Fibroblast of gingiva (primary cell): Measurements from ENCODE around the gene SRMS.

ENCODE experiments used
- DNase-seq: peaks from one replicate; pipeline ENCODE4 v3.0.0-alpha.2; 2011; ENCODE audit warnings: low read depth

Gene SRMS, protein sequence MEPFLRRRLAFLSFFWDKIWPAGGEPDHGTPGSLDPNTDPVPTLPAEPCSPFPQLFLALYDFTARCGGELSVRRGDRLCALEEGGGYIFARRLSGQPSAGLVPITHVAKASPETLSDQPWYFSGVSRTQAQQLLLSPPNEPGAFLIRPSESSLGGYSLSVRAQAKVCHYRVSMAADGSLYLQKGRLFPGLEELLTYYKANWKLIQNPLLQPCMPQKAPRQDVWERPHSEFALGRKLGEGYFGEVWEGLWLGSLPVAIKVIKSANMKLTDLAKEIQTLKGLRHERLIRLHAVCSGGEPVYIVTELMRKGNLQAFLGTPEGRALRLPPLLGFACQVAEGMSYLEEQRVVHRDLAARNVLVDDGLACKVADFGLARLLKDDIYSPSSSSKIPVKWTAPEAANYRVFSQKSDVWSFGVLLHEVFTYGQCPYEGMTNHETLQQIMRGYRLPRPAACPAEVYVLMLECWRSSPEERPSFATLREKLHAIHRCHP

DNA sequence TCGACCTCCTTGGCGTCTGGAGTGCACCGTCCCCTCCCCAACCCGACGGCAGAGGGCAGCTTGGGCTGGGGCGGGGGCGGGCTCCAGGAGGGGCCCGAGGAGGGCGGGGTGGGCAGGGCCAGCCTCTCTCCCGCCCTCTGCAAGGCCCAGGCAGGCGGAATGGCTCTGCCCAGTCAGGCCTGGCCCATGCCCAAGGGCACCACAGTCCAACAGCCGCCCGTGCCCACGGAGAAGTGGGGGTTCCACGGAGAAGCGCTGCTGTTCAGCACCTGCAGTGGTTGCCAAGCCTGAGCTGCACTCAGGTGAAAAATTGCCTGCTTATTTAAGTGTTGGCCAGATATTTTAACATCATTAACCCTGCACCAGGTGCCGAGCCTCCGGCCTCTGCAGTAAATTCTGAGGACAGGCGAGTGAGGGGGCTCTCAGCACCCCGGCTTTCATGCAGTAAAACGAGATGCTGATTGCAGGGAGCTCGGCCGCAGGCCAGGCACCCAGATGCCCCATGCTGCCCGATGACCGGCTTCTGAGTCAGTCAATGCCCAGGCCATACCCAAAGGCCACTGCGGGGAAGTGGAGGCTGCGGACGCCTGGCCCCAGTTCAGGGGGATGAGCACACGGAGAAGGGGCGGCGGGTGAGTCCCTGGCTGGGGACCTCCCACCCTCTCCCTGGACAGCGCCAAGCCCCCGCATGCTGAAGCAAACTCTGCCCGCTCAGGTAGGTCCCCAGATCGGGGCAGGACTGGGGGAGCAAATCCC, at the start of gene SRMS:
SRMS (minus strand) TSS at position 25 of the 756 bp plus-strand sequence. CDS start 286 bp downstream, outside the sequence.
- no peak for DNase-seq

DNA sequence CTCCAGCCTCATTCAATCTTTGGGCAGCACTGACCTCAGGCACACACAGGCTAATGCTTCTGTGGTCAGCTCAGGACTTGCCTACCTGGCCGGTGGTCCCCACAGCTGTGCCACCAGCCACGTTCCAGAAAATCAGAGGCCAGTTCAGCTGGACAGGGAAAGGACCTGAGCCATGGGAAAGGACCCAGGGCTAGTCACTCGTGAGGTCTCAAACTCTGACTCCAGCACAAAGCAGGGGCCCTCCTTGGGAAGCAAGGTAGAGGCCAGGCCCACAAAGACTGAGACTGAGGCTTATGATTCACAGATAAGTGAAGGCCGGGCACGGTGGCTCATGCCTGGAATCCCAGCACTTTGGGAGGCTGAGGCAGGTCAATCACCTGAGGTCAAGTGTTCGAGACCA, 48.9 kb upstream of the SRMS start:
- DNase-seq, result no peak

DNA sequence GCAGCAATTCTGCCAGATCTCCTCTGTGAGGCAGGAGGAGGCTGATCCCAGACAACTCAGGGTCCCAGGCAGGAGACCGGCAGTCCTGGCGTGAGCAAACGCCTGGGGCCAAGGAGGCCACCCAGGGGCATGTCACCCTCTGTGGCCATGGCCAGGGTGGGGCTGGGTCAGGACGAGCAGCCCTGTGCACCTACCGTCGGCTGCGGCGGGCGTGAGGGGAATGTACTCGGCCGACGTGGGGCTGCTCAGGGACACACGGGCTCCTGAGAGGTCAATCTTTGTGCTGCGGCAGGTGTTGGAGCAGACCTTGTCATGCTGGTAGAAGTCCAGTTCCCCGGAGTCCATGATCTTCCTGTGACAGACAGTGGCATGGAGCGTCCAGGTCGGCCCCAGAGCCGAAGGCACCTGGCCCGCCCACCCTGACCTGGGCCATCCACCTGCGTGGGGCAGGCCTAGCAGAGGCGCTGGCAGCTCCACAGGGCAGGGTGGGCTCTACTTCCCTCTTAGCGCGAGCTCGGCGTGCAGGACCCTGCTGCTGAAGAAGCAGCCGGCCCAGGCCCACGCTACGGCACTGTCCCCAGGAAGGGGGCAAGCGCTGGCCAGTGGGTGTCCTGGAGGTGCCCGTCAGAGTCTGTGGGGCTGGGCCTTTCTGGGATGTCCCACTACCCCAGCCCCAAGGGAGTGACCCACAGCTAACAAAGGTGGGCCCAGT, 48.0 kb upstream of the SRMS start:
- no peak for DNase-seq

DNA sequence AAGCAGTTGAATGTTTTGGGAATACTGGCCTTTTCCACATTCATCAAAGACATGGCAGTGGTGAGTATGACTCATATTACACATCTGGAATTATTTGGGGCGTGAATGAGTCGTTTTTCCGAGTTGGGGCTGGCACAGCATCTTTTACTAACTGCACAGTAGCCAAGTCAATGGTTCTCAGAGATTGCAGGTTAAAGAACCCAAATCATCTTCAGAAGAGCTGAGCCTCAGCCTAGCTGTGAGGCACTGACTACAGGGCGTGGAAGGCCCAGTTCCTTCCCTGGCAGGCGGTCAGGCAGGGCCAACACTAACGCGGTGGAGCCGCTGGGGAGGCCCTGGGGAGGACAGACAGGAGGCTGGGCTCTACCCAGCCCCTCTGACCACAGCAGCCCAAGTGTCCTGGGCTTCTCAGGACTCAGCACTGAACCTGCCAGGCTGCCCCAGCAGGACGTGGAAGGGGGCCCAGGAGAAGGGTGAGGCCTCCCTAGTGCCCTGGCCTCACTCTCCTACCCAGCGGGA, 46.6 kb upstream of the SRMS start:
- DNase-seq, result peak; percentile 84

DNA sequence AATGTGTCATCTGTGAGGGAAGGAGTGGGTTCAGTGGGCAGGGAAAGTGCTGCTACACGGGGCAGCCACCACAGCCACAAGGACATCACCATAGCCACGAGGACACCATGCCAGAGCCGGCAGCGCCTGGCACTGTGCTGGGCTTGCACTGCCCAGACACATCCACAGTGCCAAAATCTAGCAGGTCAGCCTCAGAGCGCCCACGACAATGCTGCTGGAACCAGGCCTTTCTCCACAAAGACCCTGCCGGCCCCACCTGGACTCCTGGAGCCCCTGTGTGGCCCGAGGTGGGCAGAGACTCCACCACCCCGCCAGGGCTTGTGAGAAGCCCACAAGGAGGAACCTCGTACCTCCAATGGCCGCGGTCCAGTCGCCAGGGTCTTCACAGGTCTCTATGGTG, 45.1 kb upstream of the SRMS start:
- no peak for DNase-seq

DNA sequence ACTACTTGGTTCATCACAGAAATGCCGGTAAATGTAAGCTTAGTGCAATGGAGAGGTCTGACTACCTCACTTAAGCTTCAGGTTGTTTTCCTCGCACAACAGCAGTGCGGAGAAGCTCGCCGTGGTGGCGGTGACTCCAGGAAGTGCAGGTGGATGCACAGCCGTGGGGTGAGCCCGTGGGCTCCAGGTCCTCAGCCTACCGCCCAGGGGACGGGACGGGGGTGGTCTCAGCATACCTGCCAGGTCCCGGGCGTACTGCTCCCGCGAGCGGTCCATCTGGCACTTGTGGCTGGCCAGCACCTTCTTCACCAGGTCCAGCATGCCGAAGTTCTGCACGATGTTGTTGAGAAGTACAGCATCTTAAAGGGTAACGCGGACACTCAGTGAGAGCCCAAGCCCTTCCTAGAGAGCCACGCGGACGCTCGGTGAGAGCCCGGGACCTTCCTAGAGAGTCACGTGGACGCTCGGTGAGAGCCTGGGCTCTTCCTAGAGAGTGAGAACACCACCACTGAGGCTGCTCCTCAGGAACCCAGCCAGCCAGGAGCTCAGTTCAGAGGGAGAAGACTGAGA, 44.3 kb upstream of the SRMS start:
- DNase-seq, result no peak

DNA sequence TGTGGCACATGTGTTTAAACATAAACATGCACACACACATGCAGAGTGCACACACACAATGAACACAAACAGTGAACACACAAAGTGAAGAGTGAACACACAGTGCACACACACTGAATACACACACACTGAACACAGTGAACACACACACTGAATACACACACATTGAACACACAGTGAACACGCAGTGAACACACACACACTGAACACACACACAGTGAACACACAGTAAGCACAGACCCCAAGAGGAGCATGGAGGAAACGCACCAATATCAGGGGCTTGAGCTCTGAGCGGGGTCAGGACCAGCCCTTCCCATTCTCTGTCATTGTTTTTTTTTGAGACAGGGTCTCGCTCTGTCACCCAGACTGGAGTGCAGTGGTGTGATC, 43.6 kb upstream of the SRMS start:
- DNase-seq, result no peak

DNA sequence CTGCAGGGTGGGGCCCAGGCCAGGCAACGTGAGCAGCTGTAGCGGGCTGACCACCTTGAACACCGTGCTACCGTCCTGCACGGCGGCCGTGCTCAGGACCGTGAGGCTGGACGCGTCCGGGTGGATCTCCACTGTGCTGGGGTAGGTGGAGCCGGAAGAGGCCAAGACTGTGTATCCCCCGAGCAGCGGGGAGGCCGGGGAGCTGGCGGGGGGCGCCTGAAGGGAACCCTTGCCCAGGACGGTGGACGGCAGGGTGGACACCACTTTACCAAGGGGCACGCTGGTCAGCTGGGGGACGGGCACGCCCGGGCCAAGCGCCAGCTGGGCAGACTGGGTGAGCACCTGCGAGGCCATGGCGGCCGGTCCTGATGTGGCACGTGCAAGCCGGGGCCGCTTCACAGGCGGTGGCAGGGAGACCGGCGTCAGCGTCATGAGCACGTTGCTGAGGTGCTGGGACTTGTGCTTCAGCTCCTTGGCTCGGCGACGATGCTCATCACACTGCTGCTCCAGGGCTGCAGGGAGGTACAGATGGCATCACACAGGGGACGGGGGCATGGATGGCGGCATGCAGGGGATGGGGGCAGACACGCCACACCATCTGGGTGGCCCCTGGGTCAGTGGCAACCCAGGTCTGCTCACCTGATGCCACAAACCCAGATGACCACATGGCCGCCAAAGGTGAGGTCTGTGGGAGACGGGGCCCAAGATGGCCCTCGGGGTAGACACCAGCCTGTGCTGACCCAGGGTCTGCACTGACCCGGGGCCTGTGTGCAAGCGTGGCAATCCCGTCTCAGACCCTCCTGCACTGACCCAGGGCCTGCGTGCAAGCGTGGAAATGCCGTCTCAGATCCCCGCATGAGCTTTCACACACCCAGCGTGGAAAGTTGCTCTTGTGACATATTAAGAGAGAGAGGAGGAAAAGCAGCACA, 42.9 kb upstream of the SRMS start:
- DNase-seq, result no peak

DNA sequence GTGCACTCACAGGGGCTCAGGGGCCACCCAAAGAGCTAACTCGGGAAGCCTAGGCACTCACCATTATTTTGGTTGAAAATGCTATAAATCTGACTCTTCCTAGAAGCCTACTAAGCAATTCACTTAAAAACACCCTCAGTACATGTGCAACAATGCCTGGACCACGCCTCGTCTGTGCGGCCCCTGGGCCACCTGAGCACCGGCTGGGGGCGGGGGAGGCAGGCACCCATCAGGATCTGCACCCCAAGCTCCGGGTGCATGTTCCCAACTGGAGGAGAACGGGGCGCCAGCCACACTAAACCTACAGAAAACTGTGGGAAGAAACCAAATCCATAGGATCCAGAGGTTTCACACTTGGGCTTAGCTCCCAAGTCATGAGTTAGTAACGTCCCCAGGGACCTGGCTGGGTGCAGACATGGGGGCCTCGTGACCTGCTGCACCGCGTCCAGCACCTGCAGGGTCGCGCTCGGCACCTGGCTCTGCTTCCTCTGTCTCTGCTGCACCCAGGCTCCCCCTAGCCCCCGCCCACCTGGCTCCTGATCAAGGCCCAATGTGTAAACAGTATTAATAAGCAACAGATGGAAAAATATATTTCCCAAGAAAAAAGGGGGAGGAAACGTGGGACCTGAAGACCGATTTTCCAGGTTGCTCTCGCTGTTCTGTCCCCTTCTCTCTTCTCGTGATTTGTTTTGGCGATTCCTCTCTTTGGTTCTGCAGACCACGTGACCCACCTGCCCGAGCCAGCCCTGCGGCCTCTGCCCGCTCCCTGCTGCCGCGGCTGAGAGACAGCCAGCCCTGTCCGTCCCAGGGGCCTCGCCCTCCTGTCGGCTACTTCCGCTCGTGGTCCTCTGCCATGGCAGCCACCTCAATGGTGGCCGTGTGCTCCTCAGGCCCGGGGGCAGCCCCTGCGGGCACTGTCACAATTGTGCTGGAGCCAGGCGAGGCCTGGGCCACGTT, 42.0 kb upstream of the SRMS start:
- no peak for DNase-seq

DNA sequence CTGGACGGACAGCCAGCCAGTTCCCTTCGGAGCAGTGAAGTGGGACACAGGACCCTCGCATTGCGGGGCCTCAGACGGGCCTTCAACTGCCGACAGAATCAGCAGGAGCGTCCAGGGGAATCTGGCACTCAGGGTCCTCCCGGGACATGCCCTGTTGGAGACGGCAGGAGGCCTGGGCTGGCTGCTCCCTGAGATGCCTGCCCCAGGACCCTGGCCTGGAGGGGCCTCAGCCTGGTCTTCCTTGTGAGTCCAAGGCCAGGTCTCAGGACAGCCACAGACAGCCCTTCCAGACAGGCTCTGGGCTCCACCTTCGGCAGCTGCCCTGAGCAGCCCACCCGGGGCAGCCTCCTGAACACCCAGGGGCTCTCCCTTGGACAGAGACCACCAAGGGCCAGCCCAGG, 41.1 kb upstream of the SRMS start:
- no peak for DNase-seq

DNA sequence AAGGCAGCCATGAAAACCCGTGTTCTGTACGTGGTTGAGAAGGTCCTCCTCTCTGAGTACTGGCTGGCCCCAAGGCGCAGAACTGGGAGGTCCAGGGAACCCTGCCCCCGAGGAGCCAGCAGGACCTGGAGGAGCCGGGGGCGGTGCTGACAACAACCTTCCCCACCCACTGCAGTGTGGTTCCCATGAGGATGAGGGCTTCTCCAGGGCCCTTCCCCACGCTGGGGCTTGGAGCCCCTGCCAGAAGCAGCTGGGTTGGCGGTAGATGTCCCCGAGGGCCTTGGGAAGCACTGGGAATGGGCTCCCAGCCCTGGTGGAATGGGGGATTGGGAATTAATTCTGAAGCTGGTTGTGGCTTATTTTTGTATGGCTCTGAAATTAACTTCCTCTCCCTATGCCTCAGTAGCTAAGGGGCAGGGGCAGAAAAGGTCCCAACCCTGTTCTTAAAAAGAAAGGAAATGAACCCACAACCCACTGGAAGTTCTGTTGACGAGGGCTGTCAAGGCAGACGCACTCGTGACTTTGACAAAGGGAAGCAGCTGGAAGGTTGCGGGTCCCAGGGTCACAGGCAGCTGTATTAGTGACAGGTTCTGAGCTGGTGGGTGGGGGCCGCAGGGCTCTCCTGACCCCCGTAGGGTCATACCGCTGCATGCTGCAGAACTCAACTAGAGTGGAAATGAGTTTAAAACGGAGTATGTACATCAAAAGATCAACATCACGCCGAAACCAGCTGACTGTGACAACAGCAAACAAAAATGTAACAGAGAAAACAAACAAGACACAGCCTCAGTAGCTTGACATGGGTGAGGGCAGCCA, 40.4 kb upstream of the SRMS start:
- DNase-seq, result no peak

DNA sequence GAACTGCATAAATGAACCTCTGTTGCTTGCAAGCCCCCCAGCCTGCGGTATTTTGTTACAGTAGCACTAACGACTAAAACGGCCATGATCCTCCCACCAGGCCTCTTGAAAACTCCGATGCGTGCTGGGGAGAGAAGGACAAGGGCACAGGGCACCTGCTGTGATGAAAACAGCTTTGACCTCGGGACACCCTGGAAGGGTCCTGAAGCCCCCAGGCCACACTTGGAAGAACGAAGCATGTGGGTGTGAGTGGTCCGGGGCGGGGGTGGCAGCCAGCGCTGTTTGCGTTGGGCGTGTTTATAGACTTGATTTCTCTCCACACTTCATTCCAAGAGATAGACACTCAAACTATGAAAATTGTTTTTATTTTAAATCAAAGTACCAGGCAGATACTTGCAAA, 39.7 kb upstream of the SRMS start:
- no peak for DNase-seq

DNA sequence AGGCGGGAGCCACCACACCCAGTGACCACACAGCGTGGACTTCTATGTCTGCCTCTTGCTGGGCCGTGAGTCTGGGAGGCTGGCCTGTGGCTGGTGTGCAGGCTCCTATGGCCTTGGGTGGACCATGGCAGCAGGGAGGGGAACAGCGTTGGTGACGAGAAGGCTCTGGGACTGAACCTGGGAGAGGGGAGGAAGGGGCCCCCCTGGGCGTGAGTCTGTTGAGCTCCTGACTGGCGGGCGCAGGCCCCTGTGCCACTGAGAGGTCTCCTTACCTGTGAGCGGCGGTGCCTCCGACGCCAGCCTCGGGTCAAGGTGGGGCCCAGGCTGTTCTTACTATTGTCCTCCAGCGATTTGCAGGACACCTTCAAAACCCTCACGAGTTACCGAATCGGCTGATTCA, 39.2 kb upstream of the SRMS start:
- DNase-seq, result no peak

DNA sequence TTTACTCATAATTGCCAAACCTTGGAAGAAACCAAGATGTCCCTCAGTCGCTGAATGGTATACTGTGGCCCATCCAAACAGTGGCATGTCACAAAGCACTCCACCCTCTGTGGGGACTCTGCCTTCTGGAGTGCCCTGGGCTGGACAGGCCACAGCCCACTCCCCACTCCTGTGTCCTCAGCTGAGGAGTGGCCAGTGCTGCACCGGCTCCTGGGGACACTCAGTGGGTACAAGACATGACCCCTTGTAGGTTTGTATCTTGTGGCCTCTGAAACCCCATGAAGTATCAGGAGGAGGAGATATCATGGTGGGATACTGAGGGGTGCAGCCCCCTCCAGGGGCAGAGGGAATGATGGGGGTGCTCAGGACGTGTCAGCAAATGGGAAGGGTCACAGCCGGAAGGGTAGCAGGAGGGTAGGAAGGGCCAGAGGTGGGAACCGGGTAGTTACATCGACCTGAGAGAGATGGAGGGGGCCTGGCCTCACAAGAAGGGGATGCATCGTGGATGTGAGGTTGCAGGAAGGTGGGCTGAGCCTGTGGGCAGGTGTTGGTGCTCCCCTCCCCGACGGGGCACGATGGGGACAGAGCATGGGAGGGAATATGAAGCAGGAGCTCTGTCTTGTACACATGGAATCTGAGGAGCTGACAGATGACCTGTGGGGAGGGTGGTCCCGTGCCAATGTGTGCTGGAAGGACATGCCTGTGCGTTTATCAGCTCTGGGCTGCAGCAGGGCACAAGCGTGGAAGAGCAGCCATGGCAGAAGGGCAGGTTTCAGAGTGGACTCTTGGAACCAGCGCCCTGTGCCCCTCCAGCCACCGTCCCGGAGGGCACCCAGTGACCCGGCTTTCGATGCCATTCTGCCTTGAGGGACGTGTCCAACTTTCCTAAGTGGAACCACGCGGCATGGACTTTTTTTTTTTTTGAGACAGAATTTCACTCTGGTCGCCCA, 38.3 kb upstream of the SRMS start:
- DNase-seq, result no peak

DNA sequence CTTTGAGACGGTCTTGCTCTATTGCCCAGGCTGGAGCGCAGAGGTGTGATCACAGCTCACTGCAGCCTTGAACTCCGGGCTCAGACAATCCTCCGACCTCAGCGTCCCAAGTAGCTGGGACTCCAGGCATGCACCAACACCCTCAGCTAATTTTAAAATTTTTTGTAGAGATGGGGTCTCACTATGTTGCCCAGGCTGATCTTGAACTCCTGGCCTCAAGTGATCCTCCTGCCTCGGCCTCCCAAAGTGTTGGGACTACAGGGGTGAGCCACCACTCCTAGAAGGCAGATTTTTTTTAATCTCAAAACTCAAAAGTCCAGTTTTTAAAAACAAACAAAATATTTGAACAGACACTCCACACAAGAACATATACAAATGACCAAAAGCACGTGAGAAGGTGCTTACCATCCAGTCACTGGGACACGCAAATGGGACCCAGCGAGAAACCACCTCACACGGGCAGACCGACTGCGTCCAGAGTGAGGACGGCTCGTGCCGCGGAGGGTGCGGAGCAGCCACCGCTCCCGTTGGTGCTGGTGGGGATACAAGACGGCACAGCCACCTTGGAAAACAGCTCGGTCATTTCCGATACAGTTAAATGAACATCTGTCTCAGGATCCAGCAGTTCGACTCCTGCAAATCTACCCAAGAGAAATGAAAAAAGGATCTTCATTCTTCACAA, 35.0 kb upstream of the SRMS start:
- DNase-seq, result no peak

DNA sequence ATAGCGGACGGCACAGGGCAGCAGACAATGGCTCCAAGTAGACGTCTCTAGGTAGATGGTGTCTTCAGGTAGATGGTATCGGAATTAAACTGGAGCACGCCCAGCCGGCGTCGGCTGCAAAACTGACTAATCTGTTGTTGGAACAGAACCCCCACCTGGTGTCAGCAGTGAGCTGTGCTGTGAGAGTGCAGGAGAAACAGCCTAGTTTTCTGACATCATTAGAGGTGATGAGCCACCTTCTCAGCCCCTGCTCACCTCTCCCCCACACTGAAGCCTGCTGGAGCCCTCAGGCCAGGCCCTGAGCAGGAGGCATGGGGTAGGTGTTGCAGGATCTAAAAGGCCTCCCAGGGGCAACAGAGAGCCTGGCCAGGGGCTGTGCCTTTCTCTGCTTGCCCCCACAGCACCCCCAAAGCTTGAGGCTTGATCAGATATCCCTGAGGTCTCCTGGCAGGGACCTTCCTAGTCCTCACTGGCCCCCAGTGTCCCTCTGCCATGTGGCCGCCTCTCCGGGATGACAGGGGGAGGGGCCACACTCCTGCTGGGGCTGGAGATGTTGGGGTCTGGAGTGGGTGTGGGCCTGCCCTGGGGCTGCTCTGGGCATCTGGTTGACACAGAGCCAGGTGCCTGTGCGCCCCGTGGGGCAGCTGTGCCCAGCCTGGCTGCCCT, 33.4 kb upstream of the SRMS start:
- DNase-seq, result no peak
